HepG2 (cell line): ENCODE measurements around the gene APOM. TPM values are rescaled to one million over a fixed set of nuclear protein-coding genes. Genes with fewer than 3 reads are reported as not detected.

Experiments used
- ATF1 ChIP-seq: IDR thresholded peaks from 2 replicates; pipeline ENCODE4 v1.6.1; 2016; ENCODE audit warnings: mild to moderate bottlenecking, control low read depth
- KLF6 ChIP-seq: IDR thresholded peaks from 2 replicates; pipeline ENCODE4 v1.8.0; 2016; ENCODE audit warnings: missing biosample characterization, missing genetic modification reagents
- MXD4 ChIP-seq: IDR thresholded peaks from 2 replicates; pipeline ENCODE4 v1.6.1; 2016; ENCODE audit warnings: mild to moderate bottlenecking, missing biosample characterization, missing genetic modification reagents
- TP53 ChIP-seq: sonication (generic); formaldehyde crosslinking; conservative IDR thresholded peaks from 2 replicates; pipeline ENCODE4 v1.4.0; 2020; ENCODE audit warnings: missing genetic modification reagents
- ZFP1 ChIP-seq: IDR thresholded peaks from 2 replicates; pipeline ENCODE4 v1.6.1; 2016
- polyA plus RNA-seq, 8 experiments: library from polyadenylated mRNA; depleted of rRNA in 3 of 8; stranded (reverse) in 7 of 8; unstranded in 1 of 8; fragments of >200 nt; fragmentation: Illumina TruSeq in 4 of 8; extraction: Trizol in 4 of 8; gene quantifications; 2 replicates each; pipeline versions ENCODE4 v1.2.1 to v1.2.3, GENCODE V29; 2011 to 2016; ENCODE audit warnings: low read depth in 4 of 8, missing spikeins in 1 of 8, mixed read lengths in 1 of 8; ENCODE audit not compliant: insufficient read depth in 1 of 8
- total RNA-seq, 5 experiments: library from RNA; depleted of rRNA; stranded (reverse); fragments of >200 nt; fragmentation: Illumina TruSeq; extraction: Trizol; gene quantifications; 2 replicates each; pipeline ENCODE4 v1.2.3, GENCODE V29; 2016; ENCODE audit warnings: low read depth in 1 of 5
- TF ChIP-seq, protein P1 (sequence below): IDR thresholded peaks from 2 replicates; pipeline ENCODE4 v1.4.0; 2020; ENCODE audit warnings: mild to moderate bottlenecking, missing genetic modification reagents
- TF ChIP-seq, protein P2 (sequence below): sonication (generic); formaldehyde crosslinking; IDR thresholded peaks from 2 replicates; pipeline ENCODE4 v1.4.0; 2020; ENCODE audit warnings: mild to moderate bottlenecking, missing genetic modification reagents
- TF ChIP-seq, protein P3 (sequence below): sonication (generic); formaldehyde crosslinking; IDR thresholded peaks from 2 replicates; pipeline ENCODE4 v1.5.0; 2020; ENCODE audit warnings: missing genetic modification reagents
- TF ChIP-seq, protein P4 (sequence below): sonication (generic); formaldehyde crosslinking; IDR thresholded peaks from 2 replicates; pipeline ENCODE4 v1.5.0; 2020; ENCODE audit warnings: mild to moderate bottlenecking, missing genetic modification reagents
- TF ChIP-seq, protein P5 (sequence below): sonication (generic); formaldehyde crosslinking; IDR thresholded peaks from 2 replicates; pipeline ENCODE4 v1.5.1; 2020; ENCODE audit warnings: mild to moderate bottlenecking, missing genetic modification reagents, borderline replicate concordance

The APOM gene
- total and polyA plus RNA-seq, 2 of the 13 experiments (the other 11 are each of a cell fraction or from before 2014, with no cell fraction given) = 98.2 to 1,140 TPM

DNA sequence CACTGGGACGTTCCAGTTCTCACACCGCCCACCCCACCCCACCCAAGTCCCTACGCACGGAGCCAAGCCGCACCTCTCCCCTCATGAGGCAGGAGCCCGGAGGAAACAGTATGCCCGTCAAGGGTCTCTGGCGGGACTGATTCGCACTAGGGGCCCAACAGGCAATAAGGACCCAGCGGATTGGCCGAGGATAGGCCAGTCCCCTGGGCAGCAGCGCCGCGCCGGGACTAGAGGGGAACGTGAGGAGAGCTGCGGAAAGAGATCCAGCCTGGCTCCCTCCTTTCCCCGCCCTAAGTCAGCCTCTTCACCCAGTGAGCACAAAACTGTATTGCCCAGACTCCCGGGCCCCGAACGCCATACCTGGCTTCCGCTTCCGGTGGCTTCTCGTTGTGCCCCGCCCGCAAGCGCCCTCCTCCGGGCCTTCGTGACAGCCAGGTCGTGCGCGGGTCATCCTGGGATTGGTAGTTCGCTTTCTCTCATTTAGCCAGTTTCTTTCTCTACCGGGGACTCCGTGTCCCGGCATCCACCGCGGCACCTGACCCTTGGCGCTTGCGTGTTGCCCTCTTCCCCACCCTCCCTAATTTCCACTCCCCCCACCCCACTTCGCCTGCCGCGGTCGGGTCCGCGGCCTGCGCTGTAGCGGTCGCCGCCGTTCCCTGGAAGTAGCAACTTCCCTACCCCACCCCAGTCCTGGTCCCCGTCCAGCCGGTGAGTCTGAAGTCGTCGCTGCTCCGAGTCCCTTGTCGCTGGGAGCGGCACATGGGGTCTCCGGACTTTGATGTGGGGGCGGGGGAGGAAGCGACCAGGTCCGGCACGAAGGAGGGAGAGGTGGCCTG is 10.0 kb downstream of the APOM start, which contains the start of gene CSNK2B (continued):
- TF ChIP-seq, protein P1, sequence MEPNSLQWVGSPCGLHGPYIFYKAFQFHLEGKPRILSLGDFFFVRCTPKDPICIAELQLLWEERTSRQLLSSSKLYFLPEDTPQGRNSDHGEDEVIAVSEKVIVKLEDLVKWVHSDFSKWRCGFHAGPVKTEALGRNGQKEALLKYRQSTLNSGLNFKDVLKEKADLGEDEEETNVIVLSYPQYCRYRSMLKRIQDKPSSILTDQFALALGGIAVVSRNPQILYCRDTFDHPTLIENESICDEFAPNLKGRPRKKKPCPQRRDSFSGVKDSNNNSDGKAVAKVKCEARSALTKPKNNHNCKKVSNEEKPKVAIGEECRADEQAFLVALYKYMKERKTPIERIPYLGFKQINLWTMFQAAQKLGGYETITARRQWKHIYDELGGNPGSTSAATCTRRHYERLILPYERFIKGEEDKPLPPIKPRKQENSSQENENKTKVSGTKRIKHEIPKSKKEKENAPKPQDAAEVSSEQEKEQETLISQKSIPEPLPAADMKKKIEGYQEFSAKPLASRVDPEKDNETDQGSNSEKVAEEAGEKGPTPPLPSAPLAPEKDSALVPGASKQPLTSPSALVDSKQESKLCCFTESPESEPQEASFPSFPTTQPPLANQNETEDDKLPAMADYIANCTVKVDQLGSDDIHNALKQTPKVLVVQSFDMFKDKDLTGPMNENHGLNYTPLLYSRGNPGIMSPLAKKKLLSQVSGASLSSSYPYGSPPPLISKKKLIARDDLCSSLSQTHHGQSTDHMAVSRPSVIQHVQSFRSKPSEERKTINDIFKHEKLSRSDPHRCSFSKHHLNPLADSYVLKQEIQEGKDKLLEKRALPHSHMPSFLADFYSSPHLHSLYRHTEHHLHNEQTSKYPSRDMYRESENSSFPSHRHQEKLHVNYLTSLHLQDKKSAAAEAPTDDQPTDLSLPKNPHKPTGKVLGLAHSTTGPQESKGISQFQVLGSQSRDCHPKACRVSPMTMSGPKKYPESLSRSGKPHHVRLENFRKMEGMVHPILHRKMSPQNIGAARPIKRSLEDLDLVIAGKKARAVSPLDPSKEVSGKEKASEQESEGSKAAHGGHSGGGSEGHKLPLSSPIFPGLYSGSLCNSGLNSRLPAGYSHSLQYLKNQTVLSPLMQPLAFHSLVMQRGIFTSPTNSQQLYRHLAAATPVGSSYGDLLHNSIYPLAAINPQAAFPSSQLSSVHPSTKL (CRISPR knock-in tag) = peak; percentile 43
- TF ChIP-seq, protein P2, sequence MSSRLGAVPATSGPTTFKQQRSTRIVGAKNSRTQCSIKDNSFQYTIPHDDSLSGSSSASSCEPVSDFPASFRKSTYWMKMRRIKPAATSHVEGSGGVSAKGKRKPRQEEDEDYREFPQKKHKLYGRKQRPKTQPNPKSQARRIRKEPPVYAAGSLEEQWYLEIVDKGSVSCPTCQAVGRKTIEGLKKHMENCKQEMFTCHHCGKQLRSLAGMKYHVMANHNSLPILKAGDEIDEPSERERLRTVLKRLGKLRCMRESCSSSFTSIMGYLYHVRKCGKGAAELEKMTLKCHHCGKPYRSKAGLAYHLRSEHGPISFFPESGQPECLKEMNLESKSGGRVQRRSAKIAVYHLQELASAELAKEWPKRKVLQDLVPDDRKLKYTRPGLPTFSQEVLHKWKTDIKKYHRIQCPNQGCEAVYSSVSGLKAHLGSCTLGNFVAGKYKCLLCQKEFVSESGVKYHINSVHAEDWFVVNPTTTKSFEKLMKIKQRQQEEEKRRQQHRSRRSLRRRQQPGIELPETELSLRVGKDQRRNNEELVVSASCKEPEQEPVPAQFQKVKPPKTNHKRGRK (CRISPR knock-in tag) = no peak
- TF ChIP-seq, protein P3, sequence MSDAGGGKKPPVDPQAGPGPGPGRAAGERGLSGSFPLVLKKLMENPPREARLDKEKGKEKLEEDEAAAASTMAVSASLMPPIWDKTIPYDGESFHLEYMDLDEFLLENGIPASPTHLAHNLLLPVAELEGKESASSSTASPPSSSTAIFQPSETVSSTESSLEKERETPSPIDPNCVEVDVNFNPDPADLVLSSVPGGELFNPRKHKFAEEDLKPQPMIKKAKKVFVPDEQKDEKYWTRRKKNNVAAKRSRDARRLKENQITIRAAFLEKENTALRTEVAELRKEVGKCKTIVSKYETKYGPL (CRISPR knock-in tag) = no peak
- TF ChIP-seq ZFP1 (CRISPR knock-in tag) = 0 out of 2 replicates have a peak, but pooled peaks have one; percentile 34
- TF ChIP-seq ATF1 (CRISPR knock-in tag) = peak; percentile 79; the same call in 1 of the 2 replicates
- TF ChIP-seq, protein P4, sequence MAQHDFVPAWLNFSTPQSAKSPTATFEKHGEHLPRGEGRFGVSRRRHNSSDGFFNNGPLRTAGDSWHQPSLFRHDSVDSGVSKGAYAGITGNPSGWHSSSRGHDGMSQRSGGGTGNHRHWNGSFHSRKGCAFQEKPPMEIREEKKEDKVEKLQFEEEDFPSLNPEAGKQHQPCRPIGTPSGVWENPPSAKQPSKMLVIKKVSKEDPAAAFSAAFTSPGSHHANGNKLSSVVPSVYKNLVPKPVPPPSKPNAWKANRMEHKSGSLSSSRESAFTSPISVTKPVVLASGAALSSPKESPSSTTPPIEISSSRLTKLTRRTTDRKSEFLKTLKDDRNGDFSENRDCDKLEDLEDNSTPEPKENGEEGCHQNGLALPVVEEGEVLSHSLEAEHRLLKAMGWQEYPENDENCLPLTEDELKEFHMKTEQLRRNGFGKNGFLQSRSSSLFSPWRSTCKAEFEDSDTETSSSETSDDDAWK (CRISPR knock-in tag) = no peak
- TF ChIP-seq MXD4 (CRISPR knock-in tag) = peak; percentile 62; the same call in 1 of the 2 replicates
- peak; percentile 58 for TF ChIP-seq TP53 (CRISPR knock-in tag)
- TF ChIP-seq KLF6 (CRISPR knock-in tag) = no peak; the same call in 1 of the 2 replicates
- TF ChIP-seq, protein P5, sequence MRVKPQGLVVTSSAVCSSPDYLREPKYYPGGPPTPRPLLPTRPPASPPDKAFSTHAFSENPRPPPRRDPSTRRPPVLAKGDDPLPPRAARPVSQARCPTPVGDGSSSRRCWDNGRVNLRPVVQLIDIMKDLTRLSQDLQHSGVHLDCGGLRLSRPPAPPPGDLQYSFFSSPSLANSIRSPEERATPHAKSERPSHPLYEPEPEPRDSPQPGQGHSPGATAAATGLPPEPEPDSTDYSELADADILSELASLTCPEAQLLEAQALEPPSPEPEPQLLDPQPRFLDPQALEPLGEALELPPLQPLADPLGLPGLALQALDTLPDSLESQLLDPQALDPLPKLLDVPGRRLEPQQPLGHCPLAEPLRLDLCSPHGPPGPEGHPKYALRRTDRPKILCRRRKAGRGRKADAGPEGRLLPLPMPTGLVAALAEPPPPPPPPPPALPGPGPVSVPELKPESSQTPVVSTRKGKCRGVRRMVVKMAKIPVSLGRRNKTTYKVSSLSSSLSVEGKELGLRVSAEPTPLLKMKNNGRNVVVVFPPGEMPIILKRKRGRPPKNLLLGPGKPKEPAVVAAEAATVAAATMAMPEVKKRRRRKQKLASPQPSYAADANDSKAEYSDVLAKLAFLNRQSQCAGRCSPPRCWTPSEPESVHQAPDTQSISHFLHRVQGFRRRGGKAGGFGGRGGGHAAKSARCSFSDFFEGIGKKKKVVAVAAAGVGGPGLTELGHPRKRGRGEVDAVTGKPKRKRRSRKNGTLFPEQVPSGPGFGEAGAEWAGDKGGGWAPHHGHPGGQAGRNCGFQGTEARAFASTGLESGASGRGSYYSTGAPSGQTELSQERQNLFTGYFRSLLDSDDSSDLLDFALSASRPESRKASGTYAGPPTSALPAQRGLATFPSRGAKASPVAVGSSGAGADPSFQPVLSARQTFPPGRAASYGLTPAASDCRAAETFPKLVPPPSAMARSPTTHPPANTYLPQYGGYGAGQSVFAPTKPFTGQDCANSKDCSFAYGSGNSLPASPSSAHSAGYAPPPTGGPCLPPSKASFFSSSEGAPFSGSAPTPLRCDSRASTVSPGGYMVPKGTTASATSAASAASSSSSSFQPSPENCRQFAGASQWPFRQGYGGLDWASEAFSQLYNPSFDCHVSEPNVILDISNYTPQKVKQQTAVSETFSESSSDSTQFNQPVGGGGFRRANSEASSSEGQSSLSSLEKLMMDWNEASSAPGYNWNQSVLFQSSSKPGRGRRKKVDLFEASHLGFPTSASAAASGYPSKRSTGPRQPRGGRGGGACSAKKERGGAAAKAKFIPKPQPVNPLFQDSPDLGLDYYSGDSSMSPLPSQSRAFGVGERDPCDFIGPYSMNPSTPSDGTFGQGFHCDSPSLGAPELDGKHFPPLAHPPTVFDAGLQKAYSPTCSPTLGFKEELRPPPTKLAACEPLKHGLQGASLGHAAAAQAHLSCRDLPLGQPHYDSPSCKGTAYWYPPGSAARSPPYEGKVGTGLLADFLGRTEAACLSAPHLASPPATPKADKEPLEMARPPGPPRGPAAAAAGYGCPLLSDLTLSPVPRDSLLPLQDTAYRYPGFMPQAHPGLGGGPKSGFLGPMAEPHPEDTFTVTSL (CRISPR knock-in tag) = 0 out of 2 replicates have a peak, but pooled peaks have one; percentile 14
